ENCODE data around the gene FBXO11.
"Not testable (repeated sequence)": the region's sequence is repeated elsewhere in the genome, so short reads cannot be mapped to it uniquely, and the experiment has no call there.

The FBXO11 gene

GRCh38 chr2:47906157-47907038, at the start of gene FBXO11:
TSS of gene FBXO11 (minus strand) at chr2:47906498. CDS start at chr2:47905720, 778 bp downstream.
- DNase-seq, result peak; percentile 97 to 99 (median 98)

DNA sequence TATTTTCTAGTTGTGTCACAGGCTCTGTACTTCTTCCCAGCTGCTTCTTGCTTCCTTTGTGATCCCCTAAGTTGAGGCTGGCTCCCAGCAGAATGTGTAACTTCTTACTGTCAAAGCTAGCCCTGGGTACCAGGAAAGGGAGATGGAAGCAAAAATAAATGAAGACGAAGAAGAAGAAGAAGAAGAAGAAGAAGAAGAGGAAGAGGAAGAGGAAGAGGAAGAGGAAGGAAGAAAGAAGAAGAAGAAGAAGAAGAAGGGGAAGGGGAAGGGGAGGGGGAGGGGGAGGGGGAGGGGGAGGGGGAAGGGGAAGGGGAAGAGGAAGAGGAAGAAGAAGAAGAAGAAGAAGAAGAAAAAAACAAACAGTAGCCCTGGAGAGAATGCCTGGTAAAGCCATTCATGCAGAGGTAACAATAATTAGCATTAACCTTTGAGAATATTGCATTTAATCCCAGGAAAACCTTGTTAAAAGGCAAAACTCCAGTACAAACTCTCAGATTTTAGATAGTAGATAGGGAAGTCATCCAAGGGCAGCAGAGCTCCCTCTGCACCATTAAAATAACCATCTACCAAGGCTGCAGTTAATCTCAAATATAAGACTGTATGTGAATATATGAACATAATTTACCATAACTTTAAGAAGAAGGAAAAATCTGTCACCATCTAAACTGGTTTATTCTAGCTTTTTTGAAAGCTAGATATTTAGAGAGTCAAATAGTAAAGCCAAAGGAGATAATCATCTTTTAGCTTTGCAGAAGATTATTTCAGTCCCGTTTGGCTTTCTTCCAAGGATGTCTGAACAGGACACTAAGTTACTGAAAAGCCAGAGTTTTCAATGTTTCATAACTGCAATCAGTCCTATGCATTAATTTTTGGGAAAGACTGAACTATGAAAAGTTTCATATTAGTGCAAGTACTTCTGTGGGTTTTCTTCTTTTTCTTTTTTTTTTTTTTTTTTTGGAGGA, 44.3 kb upstream of the FBXO11 start:
- DNase-seq, result no peak

GRCh38 chr2:47946593-47946992, 40.3 kb upstream of the FBXO11 start:
- no peak for DNase-seq

GRCh38 chr2:47945046-47945781, 38.9 kb upstream of the FBXO11 start:
- no peak for DNase-seq

GRCh38 chr2:47941936-47942335, 35.6 kb upstream of the FBXO11 start:
- no peak for DNase-seq

DNA sequence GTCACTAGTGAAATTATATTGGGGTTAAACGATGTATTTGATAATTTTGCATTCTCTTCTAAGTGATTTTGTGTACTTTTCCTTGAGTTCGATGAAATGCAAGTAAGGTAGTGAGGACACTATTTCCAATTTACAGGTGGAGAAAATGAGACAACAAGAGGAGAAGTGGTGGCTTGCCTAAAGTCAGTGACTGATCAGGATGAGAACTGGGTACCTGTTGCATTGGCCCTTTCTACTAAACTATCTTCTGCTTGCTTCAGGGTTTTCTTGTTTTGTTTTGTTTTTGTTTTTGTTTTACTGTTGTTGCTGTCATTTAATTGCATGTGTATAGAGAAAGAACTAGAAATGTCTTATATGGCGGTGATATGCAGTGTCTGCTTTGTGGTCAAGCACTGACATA, 31.4 kb upstream of the FBXO11 start:
- no peak for DNase-seq

DNA sequence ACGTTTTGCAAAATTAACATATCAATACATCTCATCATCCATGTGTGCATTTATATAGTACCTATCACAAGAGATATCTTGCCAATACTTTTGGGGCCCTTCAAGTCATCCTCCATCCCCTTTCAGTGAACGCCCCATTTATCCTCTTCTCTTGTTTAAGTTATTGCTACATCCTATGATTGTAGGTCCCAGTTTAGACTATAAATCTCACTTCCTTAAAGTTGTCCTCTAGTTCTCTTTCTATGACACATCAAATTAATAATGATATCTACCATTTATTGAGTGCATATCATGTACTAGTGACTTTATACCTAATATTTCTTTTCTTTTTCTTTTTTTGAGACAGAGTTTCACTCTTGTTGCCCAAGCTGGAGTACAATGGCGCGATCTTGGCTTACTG, 28.8 kb upstream of the FBXO11 start:
- no peak for DNase-seq

- no peak for DNase-seq
These were observed 11.7 kb upstream of the FBXO11 start for GRCh38 chr2:47918043-47918442.

DNA sequence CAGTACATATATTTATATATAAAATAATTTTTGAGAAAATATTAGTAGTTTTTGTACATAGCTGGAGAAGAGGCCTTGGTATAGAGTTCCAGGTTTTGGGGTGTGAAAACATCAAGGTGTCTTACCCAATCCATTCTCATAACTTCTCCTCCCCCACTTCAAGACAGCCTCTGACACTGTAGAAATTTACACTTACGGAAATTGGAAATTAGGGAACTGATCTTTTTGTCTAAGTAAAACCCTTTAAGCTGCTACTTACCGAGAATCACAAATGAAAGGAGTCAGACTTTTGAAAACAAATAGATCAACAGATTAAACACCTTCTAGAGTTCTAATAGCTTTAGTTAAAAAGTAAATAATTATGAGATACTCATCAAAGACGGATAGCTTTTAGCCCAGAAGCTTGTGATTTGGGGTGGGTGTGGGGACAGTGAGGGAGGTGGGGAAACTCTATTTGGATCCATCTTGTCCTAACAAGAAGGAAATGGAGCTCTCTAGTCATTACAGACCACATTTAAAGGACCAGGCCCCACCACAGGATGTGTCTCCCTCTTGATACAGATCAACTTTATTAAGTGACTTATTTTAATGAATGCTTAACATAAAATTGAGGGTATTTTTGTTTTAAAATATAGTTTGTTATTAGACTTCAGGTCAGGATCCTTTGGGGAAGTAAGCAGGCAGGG, 11.1 kb upstream of the FBXO11 start:
- DNase-seq, result no peak

- DNase-seq, result no peak
These were observed 10.1 kb upstream of the FBXO11 start for GRCh38 chr2:47916412-47916811.

- DNase-seq, result not testable (repeated sequence)
These were observed 4.4 kb upstream of the FBXO11 start for GRCh38 chr2:47910662-47911061.

GRCh38 chr2:47908682-47909081, 2.4 kb upstream of the FBXO11 start:
- no peak for DNase-seq

- DNase-seq, result peak in 2 of 3 experiments; percentile 37 to 53
These were observed 912 bp upstream of the FBXO11 start for GRCh38 chr2:47907039-47907781.

- DNase-seq, result peak; percentile 63 to 95 (median 92)
These were observed 727 bp downstream of the FBXO11 start for GRCh38 chr2:47905386-47906156.

DNA sequence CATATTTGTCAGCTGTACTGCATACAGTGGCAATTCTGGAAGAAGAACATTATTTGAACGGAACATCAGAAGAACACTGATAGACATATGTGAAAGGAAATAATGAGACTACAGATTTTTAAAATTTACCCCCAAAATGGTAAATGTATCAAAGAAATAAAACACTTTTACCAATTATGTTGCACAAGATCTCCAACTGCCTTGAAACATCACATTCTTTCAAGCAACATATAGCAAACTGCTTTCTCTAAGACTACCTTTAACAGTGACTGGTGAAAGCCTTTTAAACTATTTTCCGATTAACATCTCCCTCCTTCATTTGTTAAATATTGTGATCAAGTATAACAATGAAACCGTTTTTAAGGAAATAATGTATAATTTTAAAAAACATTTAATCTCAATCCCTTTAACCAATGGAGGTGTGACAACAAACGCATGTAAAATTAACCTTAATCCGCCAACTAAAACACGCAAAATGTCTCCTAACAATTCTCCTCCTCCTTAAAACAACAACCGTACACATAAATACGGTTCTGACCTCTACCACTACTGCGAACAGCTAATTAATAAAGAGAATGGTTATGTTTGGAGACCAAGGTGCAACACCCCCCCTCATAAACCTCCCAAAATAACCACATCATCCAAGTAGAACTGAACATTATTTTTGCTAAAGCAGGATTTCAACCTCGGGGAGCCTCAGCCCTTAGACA, 2.4 kb downstream of the FBXO11 start:
- DNase-seq, result peak in 1 of 3 experiments; percentile 57

GRCh38 chr2:47901892-47902291, 4.4 kb downstream of the FBXO11 start:
- not testable (repeated sequence) for DNase-seq

GRCh38 chr2:47900857-47901256, 5.4 kb downstream of the FBXO11 start:
- no peak for DNase-seq

DNA sequence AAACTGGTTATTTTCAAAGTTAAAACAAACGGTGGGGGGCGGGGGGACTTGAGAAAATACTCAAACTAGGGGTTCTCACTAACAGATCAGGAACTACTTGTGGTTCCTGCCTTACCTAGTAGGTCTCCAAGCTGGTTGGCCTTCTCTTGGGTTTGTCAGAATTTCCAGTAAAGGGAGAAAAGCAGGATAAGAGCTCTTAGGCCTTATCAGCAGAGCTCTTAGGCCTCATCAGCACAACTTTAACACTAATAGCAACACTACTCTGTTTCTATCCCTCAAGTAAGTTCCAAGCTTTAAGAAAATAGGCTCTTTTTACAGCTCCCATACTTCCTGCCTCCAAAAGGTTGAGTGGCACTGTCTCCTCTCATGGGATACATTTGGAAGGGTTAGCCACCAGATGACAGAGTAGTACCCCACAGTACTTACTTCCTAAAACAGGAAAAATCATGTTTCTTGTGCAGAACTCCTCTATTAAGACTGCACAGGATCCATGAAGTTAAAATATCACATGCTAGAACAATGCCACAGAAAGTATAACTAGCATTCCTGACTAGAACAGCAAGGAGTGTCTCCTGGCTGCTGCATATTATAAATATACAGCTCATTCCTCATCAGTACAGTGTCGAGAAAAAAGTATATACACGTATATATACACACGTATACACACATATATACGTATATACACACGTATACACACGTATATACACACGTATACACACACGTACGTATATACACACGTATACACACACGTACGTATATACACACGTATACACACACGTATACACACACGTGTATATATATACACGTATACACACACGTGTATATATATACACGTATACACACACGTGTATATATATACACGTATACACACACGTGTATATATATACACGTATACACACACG, 6.1 kb downstream of the FBXO11 start:
- no peak for DNase-seq

All from NCI-H1417 (cell line).